GM23338 (cell line): ENCODE results near the gene MYCN. TPM values are rescaled to one million over a fixed set of nuclear protein-coding genes. Genes with fewer than 3 reads are reported as not detected.

Experiments used
- ATAC-seq: fragments of 200-7000 bp; cut with Tn5 transposase; 3 replicates; pipeline ENCODE4 v1.9.1; 2020
- DNase-seq: peaks from one replicate; pipeline ENCODE4 v3.0.0-alpha.2; 2015; ENCODE audit warnings: low spot score
- H2AFZ ChIP-seq: fragments of 200-600 bp; sonication (generic); 2 replicates; pipeline ENCODE4 v1.8.0; 2016; ENCODE audit warnings: antibody characterized with exemption, mild to moderate bottlenecking, moderate library complexity
- H3F3A ChIP-seq: fragments of 200-600 bp; sonication (generic); replicated peaks from 2 replicates; pipeline ENCODE4 v1.8.0; 2017; ENCODE audit warnings: antibody characterized with exemption, mixed run types, low read depth
- H3K27ac ChIP-seq: fragments of 200-600 bp; sonication (generic); 2 replicates; pipeline ENCODE4 v1.6.1; 2016; ENCODE audit warnings: low read depth
- H3K27me3 ChIP-seq: fragments of 200-600 bp; sonication (generic); 2 replicates; pipeline ENCODE4 v1.8.0; 2016; ENCODE audit warnings: mild to moderate bottlenecking, mixed run types, moderate library complexity; ENCODE audit not compliant: insufficient read depth
- H3K36me3 ChIP-seq: fragments of 200-600 bp; sonication (generic); 2 replicates; pipeline ENCODE4 v1.8.0; 2016; ENCODE audit warnings: mild to moderate bottlenecking; ENCODE audit not compliant: insufficient read depth
- H3K4me1 ChIP-seq: fragments of 200-600 bp; sonication (generic); 2 replicates; pipeline ENCODE4 v1.8.0; 2016; ENCODE audit warnings: mild to moderate bottlenecking, moderate library complexity; ENCODE audit not compliant: insufficient read depth
- H3K4me2 ChIP-seq: fragments of 200-600 bp; sonication (generic); 2 replicates; pipeline ENCODE4 v1.7.1; 2017; ENCODE audit warnings: mixed run types
- H3K4me3 ChIP-seq: fragments of 200-600 bp; sonication (generic); 2 replicates; pipeline ENCODE4 v1.6.1; 2016; ENCODE audit warnings: mixed run types
- H3K79me2 ChIP-seq: fragments of 200-600 bp; sonication (generic); replicated peaks from 2 replicates; pipeline ENCODE4 v1.8.0; 2017; ENCODE audit warnings: mild to moderate bottlenecking; ENCODE audit not compliant: insufficient read depth
- H3K9me2 ChIP-seq: fragments of 200-600 bp; sonication (generic); 2 replicates; pipeline ENCODE4 v1.8.0; 2017; ENCODE audit not compliant: insufficient read depth
- H4K20me1 ChIP-seq: fragments of 200-600 bp; sonication (generic); replicated peaks from 2 replicates; pipeline ENCODE4 v1.8.0; 2017; ENCODE audit warnings: mild to moderate bottlenecking; ENCODE audit not compliant: insufficient read depth
- H3K27ac Mint-ChIP-seq: 2 replicates; pipeline ENCODE4 v1.8.0; 2020; ENCODE audit warnings: inconsistent platforms, mild to moderate bottlenecking, moderate library complexity, mixed read lengths
- H3K27me3 Mint-ChIP-seq: 3 replicates; pipeline ENCODE4 v1.8.0; 2022; ENCODE audit warnings: low read depth, mild to moderate bottlenecking, moderate library complexity, mixed read lengths, inconsistent platforms; ENCODE audit not compliant: insufficient read depth, poor library complexity
- H3K36me3 Mint-ChIP-seq: 3 replicates; pipeline ENCODE4 v1.8.0; 2021; ENCODE audit warnings: low read depth, mild to moderate bottlenecking, inconsistent platforms, moderate library complexity, mixed read lengths
- H3K4me1 Mint-ChIP-seq: 3 replicates; pipeline ENCODE4 v1.8.0; 2020; ENCODE audit warnings: mild to moderate bottlenecking, inconsistent platforms, mixed read lengths
- H3K4me3 Mint-ChIP-seq: 3 replicates; pipeline ENCODE4 v1.8.0; 2021; ENCODE audit warnings: moderate library complexity, mild to moderate bottlenecking, inconsistent platforms, mixed read lengths
- H3K9me3 Mint-ChIP-seq: 3 replicates; pipeline ENCODE4 v1.8.0; 2020; ENCODE audit warnings: moderate library complexity, mild to moderate bottlenecking, inconsistent platforms, mixed read lengths
- CREB1 ChIP-seq: fragments of 250-450 bp; sonication (Bioruptor Pico); IDR thresholded peaks from 2 replicates; pipeline ENCODE4 v1.5.0; 2020; ENCODE audit warnings: low read depth, mild to moderate bottlenecking, moderate library complexity
- CTCF ChIP-seq, 2 experiments: fragments of 200-600 bp in 1 of 2; sonication (generic) in 1 of 2; conservative IDR thresholded peaks; 2 replicates each; pipeline versions ENCODE4 v1.5.1 to v1.6.1; 2016 to 2017; ENCODE audit warnings: antibody characterized with exemption in 2 of 2, low read depth in 2 of 2, mild to moderate bottlenecking in 2 of 2, moderate library complexity in 1 of 2
- EZH2 ChIP-seq: fragments of 200-600 bp; sonication (generic); IDR thresholded peaks from one replicate; pipeline ENCODE4 v1.8.0; 2017; ENCODE audit warnings: antibody characterized with exemption, mild to moderate bottlenecking, low read depth; ENCODE audit not compliant: unreplicated experiment
- JUNB ChIP-seq: IDR thresholded peaks from one replicate; pipeline ENCODE4 v1.6.1; 2016; ENCODE audit warnings: antibody characterized with exemption; ENCODE audit not compliant: unreplicated experiment
- POLR2AphosphoS5 ChIP-seq: IDR thresholded peaks from 2 replicates; pipeline ENCODE4 v1.6.1; 2016; ENCODE audit warnings: antibody characterized with exemption, low read depth
- STAT1 ChIP-seq: IDR thresholded peaks from one replicate; pipeline ENCODE4 v1.6.1; 2016; ENCODE audit warnings: antibody characterized with exemption; ENCODE audit not compliant: unreplicated experiment
- ZNF331 ChIP-seq: fragments of 250-450 bp; sonication (Bioruptor Pico); IDR thresholded peaks from 2 replicates; pipeline ENCODE4 v1.5.0; 2020; ENCODE audit warnings: low read depth, mild to moderate bottlenecking, moderate library complexity
- ZNF462 ChIP-seq: fragments of 250-450 bp; sonication (Bioruptor Pico); IDR thresholded peaks from 2 replicates; pipeline ENCODE4 v1.5.0; 2020; ENCODE audit warnings: mild to moderate bottlenecking, moderate library complexity
- polyA plus RNA-seq: library from polyadenylated mRNA; unstranded; fragments of >200 nt; fragmentation: Nextera tagmentation; extraction: Ambion mirVana; gene quantifications from 2 replicates; pipeline ENCODE4 v1.2.1, GENCODE V29; 2016
- total RNA-seq: library from RNA; depleted of rRNA; stranded (reverse); fragments of >200 nt; shearing (Covaris generic); gene quantifications from 2 replicates; pipeline ENCODE4 v1.2.3, GENCODE V29; 2014

The MYCN gene
- total and polyA plus RNA-seq, 2 experiments from 2014 or later: 50.8 to 145 TPM

GRCh38 chr2:15985531-15985930, 45.2 kb downstream of the MYCN start:
- no peak for DNase-seq
- no peak for ATAC-seq
- H3K36me3 ChIP-seq: no peaks in the 10 kb centered on the region
- TF ChIP-seq CTCF (conservative IDR thresholded peaks at IDR 0.05; ENCODE audit: low read depth in 2 of 2): no peak
- TF ChIP-seq STAT1: no peak
- no peak for TF ChIP-seq EZH2
- TF ChIP-seq ZNF331 (CRISPR knock-in tag): no peak
- TF ChIP-seq POLR2AphosphoS5: no peak
- TF ChIP-seq JUNB: no peak
- no peak for TF ChIP-seq CREB1 (CRISPR knock-in tag)
- no peak for TF ChIP-seq ZNF462 (CRISPR knock-in tag)
- no peaks in the 10 kb centered on the region for H3K36me3 Mint-ChIP-seq
- no peak overlapping the region for H3K4me3 Mint-ChIP-seq
- H3K27me3 Mint-ChIP-seq: peaks cover 1% of the 10 kb centered on the region
- no peaks in the 10 kb centered on the region for H3K79me2 ChIP-seq
- no peak overlapping the region for H3K4me3 ChIP-seq
- H3K27ac ChIP-seq: no peak overlapping the region
- peaks cover 38% of the 10 kb centered on the region for H3K4me1 Mint-ChIP-seq
- H3K4me1 ChIP-seq: peaks cover 38% of the 10 kb centered on the region
- no peaks in the 10 kb centered on the region for H3K27me3 ChIP-seq
- no peak overlapping the region for H2AFZ ChIP-seq
- H4K20me1 ChIP-seq: no peaks in the 10 kb centered on the region
- H3K4me2 ChIP-seq: no peak overlapping the region
- no peak overlapping the region for H3K27ac Mint-ChIP-seq
- H3K9me2 ChIP-seq: no peaks in the 10 kb centered on the region
- H3K9me3 Mint-ChIP-seq: no peaks in the 10 kb centered on the region; the same call in 2 of the 3 replicates
- H3F3A ChIP-seq: peaks cover 11% of the 10 kb centered on the region; the same call in 1 of the 2 replicates
